H1 (cell line): ENCODE data around the gene PLXNB1. TPM values are rescaled to one million over a fixed set of nuclear protein-coding genes. Genes with fewer than 3 reads are reported as not detected.

Experiments
- ASH2L ChIP-seq: fragments of 200-600, 300-600 bp; sonication (generic); IDR thresholded peaks from one replicate; pipeline ENCODE4 v1.7.1; 2017; ENCODE audit warnings: low read length
- CHD7 ChIP-seq: fragments of 300-600 bp; sonication (generic); IDR thresholded peaks from 2 replicates; pipeline ENCODE4 v1.7.1; 2012; ENCODE audit warnings: low read length, moderate library complexity, mild to moderate bottlenecking, inconsistent platforms; ENCODE audit not compliant: insufficient replicate concordance
- CTCF ChIP-seq, 3 experiments: IDR thresholded peaks; 1 replicate in 2 of 3; 2 replicates in 1 of 3; pipeline versions ENCODE4 v1.5.1 to v1.6.1; 2011; ENCODE audit warnings: low read length in 3 of 3, mild to moderate bottlenecking in 3 of 3, inconsistent platforms in 2 of 3, low read depth in 1 of 3, moderate library complexity in 1 of 3; ENCODE audit not compliant: insufficient read depth in 1 of 3; ENCODE audit errors: control extremely low read depth in 1 of 3
- EZH2 ChIP-seq: fragments of 200-600 bp; sonication (generic); IDR thresholded peaks from 2 replicates; pipeline ENCODE4 v1.7.1; 2012; ENCODE audit warnings: low read depth, mild to moderate bottlenecking, moderate library complexity, low read length, inconsistent platforms; ENCODE audit not compliant: severe bottlenecking
- KDM5A ChIP-seq: fragments of 200-600 bp; IDR thresholded peaks from 2 replicates; pipeline ENCODE4 v1.7.1; 2012; ENCODE audit warnings: mild to moderate bottlenecking, low read length, inconsistent platforms, mixed read lengths
- RNF2 ChIP-seq: fragments of 200-900, 300-1000 bp; sonication (generic); IDR thresholded peaks from 2 replicates; pipeline ENCODE4 v1.7.1; 2016; ENCODE audit warnings: borderline replicate concordance, low read depth, mild to moderate bottlenecking, antibody characterized with exemption, low read length; ENCODE audit not compliant: poor library complexity, severe bottlenecking; ENCODE audit errors: missing control alignments
- RXRA ChIP-seq: IDR thresholded peaks from 2 replicates; pipeline ENCODE4 v1.6.1; 2011; ENCODE audit warnings: low read depth, mild to moderate bottlenecking, low read length, moderate library complexity; ENCODE audit not compliant: insufficient read depth
- SIN3A ChIP-seq, 2 experiments: IDR thresholded peaks in 1 of 2; conservative IDR thresholded peaks in 1 of 2; 2 replicates each; pipeline ENCODE4 v1.6.1; 2011 to 2012; ENCODE audit warnings: low read length in 2 of 2, improper control_type of control experiment in 1 of 2, low read depth in 1 of 2, mild to moderate bottlenecking in 1 of 2
- polyA plus RNA-seq, 7 experiments: library from polyadenylated mRNA; depleted of rRNA in 3 of 7; stranded (reverse) in 5 of 7; unstranded in 2 of 7; fragments of >200 nt in 5 of 7; fragments of 200-250 nt in 2 of 7; gene quantifications; 1 replicate in 5 of 7; 2 replicates in 1 of 7; 4 replicates in 1 of 7; pipeline versions ENCODE4 v1.2.1 to v1.2.3, GENCODE V29; 2011 to 2013; ENCODE audit warnings: missing spikeins in 2 of 7, mixed read lengths in 2 of 7
- total RNA-seq: library from RNA; stranded (reverse); fragmentation: NEBNext Ultra II Directional; extraction: Animal tissue kit (Norgen Biotek cat#: 25700); gene quantifications from 2 replicates; pipeline ENCODE4 v1.2.1, GENCODE V29; 2021

PLXNB1 gene
- total and polyA plus RNA-seq, 2 of the 8 experiments (the other 6 are each of a cell fraction or from before 2014, with no cell fraction given): 109 to 114 TPM

GRCh38 chr3:48370333-48370713 is 59.6 kb downstream of the PLXNB1 start (continued):
- TF ChIP-seq CHD7 (no peak), SIN3A (conservative IDR thresholded peaks at IDR 0.05 in 1 of 2, IDR thresholded peaks at IDR 0.05 in 1 of 2; ENCODE audit: low read depth in 1 of 2, low read length in 2 of 2) (no peak), ASH2L (no peak), RXRA (no peak), KDM5A (no peak), CTCF (IDR thresholded peaks at IDR 0.05; ENCODE audit: control extremely low read depth in 1 of 3, insufficient read depth in 1 of 3, low read depth in 1 of 3, low read length in 3 of 3) (no peak), RNF2 (no peak), EZH2 (no peak)
